H9 (cell line): ENCODE results near the gene KLF11. TPM values are rescaled to one million over a fixed set of nuclear protein-coding genes. Genes with fewer than 3 reads are reported as not detected.

ENCODE experiments used
- DNase-seq: peaks from one replicate; pipeline ENCODE4 v3.0.0-alpha.2; 2017
- H2AFZ ChIP-seq: one replicate; pipeline ENCODE4 v1.6.1; 2013; ENCODE audit warnings: mild to moderate bottlenecking, low read length, control low read depth, moderate library complexity
- H2AK5ac ChIP-seq: 2 replicates; pipeline ENCODE4 v1.6.1; 2013; ENCODE audit warnings: low read length, control low read depth, mixed read lengths; ENCODE audit not compliant: insufficient read length
- H2BK120ac ChIP-seq: one replicate; pipeline ENCODE4 v1.6.1; 2013; ENCODE audit warnings: low read depth, mild to moderate bottlenecking, low read length, control low read depth, inconsistent platforms; ENCODE audit not compliant: poor library complexity, severe bottlenecking
- H2BK12ac ChIP-seq: 2 replicates; pipeline ENCODE4 v1.6.1; 2013; ENCODE audit warnings: low read length, control low read depth, mixed read lengths, low read depth; ENCODE audit not compliant: insufficient read length
- H2BK15ac ChIP-seq: 2 replicates; pipeline ENCODE4 v1.6.1; 2013; ENCODE audit warnings: low read depth, low read length, control low read depth
- H2BK20ac ChIP-seq: one replicate; pipeline ENCODE4 v1.6.1; 2013; ENCODE audit warnings: low read depth, mild to moderate bottlenecking, low read length, control low read depth, inconsistent platforms; ENCODE audit not compliant: poor library complexity, severe bottlenecking
- H2BK5ac ChIP-seq: 2 replicates; pipeline ENCODE4 v1.6.1; 2013; ENCODE audit warnings: low read length, control low read depth, mixed read lengths; ENCODE audit not compliant: insufficient read length
- H3K14ac ChIP-seq: 2 replicates; pipeline ENCODE4 v1.6.1; 2013; ENCODE audit warnings: low read length, control low read depth; ENCODE audit not compliant: insufficient read depth
- H3K18ac ChIP-seq: 2 replicates; pipeline ENCODE4 v1.6.1; 2013; ENCODE audit warnings: low read depth, mild to moderate bottlenecking, mixed read lengths, low read length, control low read depth; ENCODE audit not compliant: insufficient read length
- H3K23ac ChIP-seq: 2 replicates; pipeline ENCODE4 v1.6.1; 2013; ENCODE audit warnings: low read length, control low read depth, mixed read lengths, low read depth; ENCODE audit not compliant: insufficient read length
- H3K23me2 ChIP-seq: 2 replicates; pipeline ENCODE4 v1.6.1; 2013; ENCODE audit warnings: low read depth, mild to moderate bottlenecking, mixed read lengths, low read length, control low read depth; ENCODE audit not compliant: insufficient read length, poor library complexity, severe bottlenecking
- H3K27ac ChIP-seq: 2 replicates; pipeline ENCODE4 v1.5.1; 2013; ENCODE audit warnings: low read length, control low read depth, mixed read lengths, low read depth; ENCODE audit not compliant: insufficient read length
- H3K27me3 ChIP-seq: 2 replicates; pipeline ENCODE4 v1.6.1; 2013; ENCODE audit warnings: low read length, control low read depth, inconsistent platforms; ENCODE audit not compliant: insufficient read depth
- H3K4ac ChIP-seq: 2 replicates; pipeline ENCODE4 v1.6.1; 2013; ENCODE audit warnings: low read depth, mild to moderate bottlenecking, control low read depth, inconsistent platforms, low read length, moderate library complexity
- H3K4me1 ChIP-seq: 2 replicates; pipeline ENCODE4 v1.6.1; 2013; ENCODE audit warnings: low read length, control low read depth, inconsistent platforms; ENCODE audit not compliant: insufficient read depth
- H3K4me2 ChIP-seq: 2 replicates; pipeline ENCODE4 v1.6.1; 2013; ENCODE audit warnings: low read length, control low read depth, mixed read lengths; ENCODE audit not compliant: insufficient read length, insufficient read depth
- H3K56ac ChIP-seq: 2 replicates; pipeline ENCODE4 v1.6.1; 2013; ENCODE audit warnings: low read depth, mild to moderate bottlenecking, mixed read lengths, low read length, control low read depth; ENCODE audit not compliant: insufficient read length
- H3K79me1 ChIP-seq: 2 replicates; pipeline ENCODE4 v1.6.1; 2013; ENCODE audit warnings: low read depth, mild to moderate bottlenecking, moderate library complexity, low read length, control low read depth, inconsistent platforms; ENCODE audit not compliant: insufficient read depth, poor library complexity, severe bottlenecking
- H3K79me2 ChIP-seq: 2 replicates; pipeline ENCODE4 v1.6.1; 2013; ENCODE audit warnings: low read length, control low read depth, inconsistent platforms; ENCODE audit not compliant: insufficient read depth
- H3K9ac ChIP-seq: 2 replicates; pipeline ENCODE4 v1.6.1; 2013; ENCODE audit warnings: low read length, control low read depth, mixed read lengths; ENCODE audit not compliant: insufficient read length; ENCODE audit errors: extremely low read depth
- H3K9me3 ChIP-seq: one replicate; pipeline ENCODE4 v1.6.1; 2013; ENCODE audit warnings: low read depth, low read length, inconsistent platforms; ENCODE audit not compliant: control insufficient read depth
- H3T11ph ChIP-seq: one replicate; pipeline ENCODE4 v1.6.1; 2013; ENCODE audit warnings: mild to moderate bottlenecking, low read length, control low read depth, inconsistent platforms
- H4K20me1 ChIP-seq: one replicate; pipeline ENCODE4 v1.6.1; 2013; ENCODE audit not compliant: control insufficient read depth, insufficient read length, insufficient read depth
- H4K5ac ChIP-seq: 2 replicates; pipeline ENCODE4 v1.6.1; 2013; ENCODE audit warnings: low read depth, mild to moderate bottlenecking, mixed read lengths, low read length, control low read depth; ENCODE audit not compliant: insufficient read length
- H4K8ac ChIP-seq: replicated peaks from 2 replicates; pipeline ENCODE4 v1.6.1; 2013; ENCODE audit warnings: low read length, control low read depth, mixed read lengths, low read depth; ENCODE audit not compliant: insufficient read length
- H4K91ac ChIP-seq: 2 replicates; pipeline ENCODE4 v1.6.1; 2013; ENCODE audit warnings: low read depth, mild to moderate bottlenecking, moderate library complexity, mixed read lengths, low read length, control low read depth; ENCODE audit not compliant: insufficient read length
- H3K27ac Mint-ChIP-seq, 3 experiments: 2 replicates in 2 of 3; 3 replicates in 1 of 3; pipeline ENCODE4 v1.8.0; 2020 to 2021; ENCODE audit warnings: mixed read lengths in 3 of 3, mild to moderate bottlenecking in 1 of 3, moderate library complexity in 1 of 3
- H3K27me3 Mint-ChIP-seq: 2 replicates; pipeline ENCODE4 v1.8.0; 2021; ENCODE audit warnings: low read depth, mild to moderate bottlenecking, moderate library complexity, mixed read lengths
- H3K36me3 Mint-ChIP-seq, 3 experiments: 2 replicates in 2 of 3; 3 replicates in 1 of 3; pipeline ENCODE4 v1.8.0; 2020 to 2021; ENCODE audit warnings: low read depth in 3 of 3, mixed read lengths in 3 of 3; ENCODE audit not compliant: insufficient read depth in 1 of 3
- H3K4me1 Mint-ChIP-seq, 2 experiments: 2 replicates each; pipeline ENCODE4 v1.8.0; 2020; ENCODE audit warnings: mixed read lengths in 2 of 2
- H3K4me3 Mint-ChIP-seq, 2 experiments: 2 replicates in 1 of 2; 3 replicates in 1 of 2; pipeline ENCODE4 v1.8.0; 2020 to 2021; ENCODE audit warnings: mild to moderate bottlenecking in 2 of 2, mixed read lengths in 2 of 2, moderate library complexity in 1 of 2
- H3K9me3 Mint-ChIP-seq, 2 experiments: 2 replicates in 1 of 2; 3 replicates in 1 of 2; pipeline ENCODE4 v1.8.0; 2020; ENCODE audit warnings: mild to moderate bottlenecking in 2 of 2, mixed read lengths in 2 of 2, moderate library complexity in 1 of 2
- CTCF ChIP-seq: fragments of 200-600 bp; sonication (generic); conservative IDR thresholded peaks from 3 replicates; pipeline ENCODE4 v1.8.0; 2021; ENCODE audit warnings: antibody characterized with exemption, mild to moderate bottlenecking
- whole genome bisulfite sequencing: extraction: QIAGEN DNeasy Blood & Tissue Kit; methylation state at CpG from one replicate; pipeline ENCODE4 v1.1.7; 2013; ENCODE audit warnings: missing lambda C conversion rate, low lambda C conversion rate, mixed read lengths; ENCODE audit not compliant: insufficient read length; ENCODE audit errors: extremely low coverage; 5-methylcytosine and 5-hydroxymethylcytosine counted together
- total RNA-seq: library from RNA; stranded (reverse); gene quantifications from 2 replicates; pipeline ENCODE4 v1.2.1, GENCODE V29; 2021

Gene KLF11
- total RNA-seq, 1 experiment from 2014 or later: 15.5 TPM

- Mint-ChIP-seq H3K36me3 (no peaks in the 10 kb centered on the region), H3K27ac (no peak overlapping the region), H3K9me3 (no peaks in the 10 kb centered on the region), H3K27me3 (no peaks in the 10 kb centered on the region; the same call in 1 of the 2 replicates), H3K4me3 (no peak overlapping the region), H3K4me1 (peaks cover 0 to 4% of the 10 kb centered on the region in 2 experiments; a peak in 1 of 4 replicates)
- H3K9me3 ChIP-seq: no peaks in the 10 kb centered on the region
- H2BK15ac ChIP-seq: no peak overlapping the region
- H3K4me2 ChIP-seq: no peak overlapping the region
- H4K20me1 ChIP-seq: no peaks in the 10 kb centered on the region
- H2AK5ac ChIP-seq: no peak overlapping the region
- H4K5ac ChIP-seq: no peak overlapping the region
- no peak overlapping the region for H3K27ac ChIP-seq
- no CpG with 5 or more reads among the region's 9 CpGs for WGBS
- H3K79me2 ChIP-seq: no peaks in the 10 kb centered on the region
- no peak for TF ChIP-seq CTCF
- H2AFZ ChIP-seq: no peak overlapping the region
- no peak overlapping the region for H2BK5ac ChIP-seq
- no peaks in the 10 kb centered on the region for H3K27me3 ChIP-seq
- H2BK20ac ChIP-seq: no peak overlapping the region
- H3K14ac ChIP-seq: no peak overlapping the region
- no peak overlapping the region for H4K8ac ChIP-seq
- H3K4me1 ChIP-seq: no peaks in the 10 kb centered on the region
- H2BK120ac ChIP-seq: no peak overlapping the region
- H3K23ac ChIP-seq: no peak overlapping the region
- no peak overlapping the region for H3K18ac ChIP-seq
- no peak for DNase-seq
- H3K79me1 ChIP-seq: no peaks in the 10 kb centered on the region
- no peak overlapping the region for H2BK12ac ChIP-seq
- H4K91ac ChIP-seq: no peak overlapping the region
- H3K4ac ChIP-seq: no peak overlapping the region
- H3K56ac ChIP-seq: no peak overlapping the region
- no peaks in the 10 kb centered on the region for H3K23me2 ChIP-seq
- H3T11ph ChIP-seq: no peak overlapping the region
- no peak overlapping the region for H3K9ac ChIP-seq
Observed at GRCh38 chr2:10007435-10007834, 35.9 kb upstream of the KLF11 start.
